SK-N-SH treated with all-trans-retinoic acid at 6 μM for 48 hours (cell line): ENCODE results near the gene CABP1.

Experiments
- ATAC-seq: fragments of 200-7000 bp; cut with Tn5 transposase; 3 replicates; pipeline ENCODE4 v1.9.1; 2020; ENCODE audit warnings: mild to moderate bottlenecking, moderate library complexity
- BACH2 ChIP-seq: fragments of 250-450 bp; sonication (Bioruptor Pico); IDR thresholded peaks from 2 replicates; pipeline ENCODE4 v1.9.0; 2021; ENCODE audit warnings: mild to moderate bottlenecking, borderline replicate concordance
- CREB5 ChIP-seq: fragments of 250-450 bp; sonication (Bioruptor Pico); IDR thresholded peaks from 2 replicates; pipeline ENCODE4 v1.5.1; 2020; ENCODE audit warnings: low read depth, mild to moderate bottlenecking, moderate library complexity
- CSDC2 ChIP-seq: fragments of 250-450 bp; sonication (Bioruptor Pico); IDR thresholded peaks from 2 replicates; pipeline ENCODE4 v1.5.0; 2020; ENCODE audit warnings: mild to moderate bottlenecking, moderate library complexity
- ESRRG ChIP-seq: fragments of 250-450 bp; sonication (Bioruptor Pico); IDR thresholded peaks from 2 replicates; pipeline ENCODE4 v1.6.1; 2021; ENCODE audit warnings: mild to moderate bottlenecking
- GLIS3 ChIP-seq: fragments of 250-450 bp; sonication (Bioruptor Pico); IDR thresholded peaks from 2 replicates; pipeline ENCODE4 v1.5.0; 2020; ENCODE audit warnings: mild to moderate bottlenecking, moderate library complexity
- ISL1 ChIP-seq: fragments of 250-450 bp; sonication (Bioruptor Pico); IDR thresholded peaks from 2 replicates; pipeline ENCODE4 v2.1.2; 2022; ENCODE audit warnings: mild to moderate bottlenecking, moderate library complexity
- OSR1 ChIP-seq: fragments of 250-450 bp; sonication (Bioruptor Pico); IDR thresholded peaks from 2 replicates; pipeline ENCODE4 v1.8.0; 2022; ENCODE audit warnings: moderate library complexity, mild to moderate bottlenecking, inconsistent platforms
- PATZ1 ChIP-seq: fragments of 250-450 bp; sonication (Bioruptor Pico); IDR thresholded peaks from 2 replicates; pipeline ENCODE4 v1.8.0; 2020; ENCODE audit warnings: mild to moderate bottlenecking, moderate library complexity, borderline replicate concordance
- PPARA ChIP-seq: fragments of 250-450 bp; sonication (Bioruptor Pico); IDR thresholded peaks from 2 replicates; pipeline ENCODE4 v1.5.0; 2020; ENCODE audit warnings: mild to moderate bottlenecking, borderline replicate concordance
- SNAI2 ChIP-seq: fragments of 250-450 bp; sonication (Bioruptor Pico); IDR thresholded peaks from 2 replicates; pipeline ENCODE4 v1.5.0; 2020; ENCODE audit warnings: mild to moderate bottlenecking, moderate library complexity
- TOX ChIP-seq: fragments of 250-450 bp; sonication (Bioruptor Pico); IDR thresholded peaks from 2 replicates; pipeline ENCODE4 v1.8.0; 2021; ENCODE audit warnings: mild to moderate bottlenecking, moderate library complexity, borderline replicate concordance
- ZC3H10 ChIP-seq: fragments of 250-450 bp; sonication (Bioruptor Pico); IDR thresholded peaks from 2 replicates; pipeline ENCODE4 v1.5.1; 2021; ENCODE audit warnings: mild to moderate bottlenecking, moderate library complexity
- ZFP30 ChIP-seq: fragments of 450-650 bp; formaldehyde crosslinking; IDR thresholded peaks from 2 replicates; pipeline ENCODE4 v1.5.0; 2022; ENCODE audit warnings: mild to moderate bottlenecking, moderate library complexity
- ZNF565 ChIP-seq: fragments of 450-650 bp; formaldehyde crosslinking; conservative IDR thresholded peaks from 2 replicates; pipeline ENCODE4 v1.5.0; 2020; ENCODE audit warnings: low read depth, mild to moderate bottlenecking, moderate library complexity
- ZNF70 ChIP-seq: fragments of 450-650 bp; formaldehyde crosslinking; IDR thresholded peaks from 2 replicates; pipeline ENCODE4 v1.5.0; 2020; ENCODE audit warnings: mild to moderate bottlenecking, moderate library complexity
- ZNF8 ChIP-seq: fragments of 450-650 bp; formaldehyde crosslinking; IDR thresholded peaks from 2 replicates; pipeline ENCODE4 v1.5.0; 2020; ENCODE audit warnings: mild to moderate bottlenecking, moderate library complexity
- TF ChIP-seq, protein P1 (sequence below): fragments of 250-450 bp; sonication (Bioruptor Pico); IDR thresholded peaks from 2 replicates; pipeline ENCODE4 v1.8.0; 2021; ENCODE audit warnings: low read depth, mild to moderate bottlenecking, moderate library complexity, borderline replicate concordance
- TF ChIP-seq, protein P2 (sequence below): fragments of 250-450 bp; sonication (Bioruptor Pico); IDR thresholded peaks from 2 replicates; pipeline ENCODE4 v1.5.0; 2020; ENCODE audit warnings: mild to moderate bottlenecking, moderate library complexity
- TF ChIP-seq, protein P3 (sequence below): fragments of 250-450 bp; sonication (Bioruptor Pico); IDR thresholded peaks from 2 replicates; pipeline ENCODE4 v1.5.1; 2021; ENCODE audit warnings: mild to moderate bottlenecking, moderate library complexity

The CABP1 gene

DNA sequence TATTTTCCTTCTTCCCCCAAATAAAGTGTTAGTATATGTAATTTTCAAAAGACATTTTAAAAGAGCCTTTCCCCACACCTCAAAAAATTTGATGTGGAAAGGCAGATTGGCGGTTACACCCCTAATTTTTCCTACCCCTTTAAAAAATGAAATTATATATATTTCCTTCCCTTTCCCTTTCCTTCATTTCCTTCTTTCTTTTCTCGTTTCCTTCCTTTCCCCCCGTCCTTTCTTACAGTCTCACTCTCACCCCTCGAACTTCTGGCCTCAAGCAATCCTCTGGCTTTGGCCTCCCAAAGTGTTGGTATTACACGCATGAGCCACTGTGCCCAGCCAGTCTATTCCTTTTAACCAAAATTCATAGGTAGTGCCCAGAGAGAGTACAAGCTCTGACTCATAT, 65.6 kb downstream of the CABP1 start:
- no peak for ATAC-seq
- TF ChIP-seq, protein P1, sequence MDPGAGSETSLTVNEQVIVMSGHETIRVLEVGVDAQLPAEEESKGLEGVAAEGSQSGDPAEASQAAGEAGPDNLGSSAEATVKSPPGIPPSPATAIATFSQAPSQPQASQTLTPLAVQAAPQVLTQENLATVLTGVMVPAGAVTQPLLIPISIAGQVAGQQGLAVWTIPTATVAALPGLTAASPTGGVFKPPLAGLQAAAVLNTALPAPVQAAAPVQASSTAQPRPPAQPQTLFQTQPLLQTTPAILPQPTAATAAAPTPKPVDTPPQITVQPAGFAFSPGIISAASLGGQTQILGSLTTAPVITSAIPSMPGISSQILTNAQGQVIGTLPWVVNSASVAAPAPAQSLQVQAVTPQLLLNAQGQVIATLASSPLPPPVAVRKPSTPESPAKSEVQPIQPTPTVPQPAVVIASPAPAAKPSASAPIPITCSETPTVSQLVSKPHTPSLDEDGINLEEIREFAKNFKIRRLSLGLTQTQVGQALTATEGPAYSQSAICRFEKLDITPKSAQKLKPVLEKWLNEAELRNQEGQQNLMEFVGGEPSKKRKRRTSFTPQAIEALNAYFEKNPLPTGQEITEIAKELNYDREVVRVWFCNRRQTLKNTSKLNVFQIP (CRISPR knock-in tag) = no peak
- TF ChIP-seq ISL1 (CRISPR knock-in tag) = no peak
- TF ChIP-seq SNAI2 (CRISPR knock-in tag) = no peak
- TF ChIP-seq GLIS3 (CRISPR knock-in tag) = no peak
- no peak for TF ChIP-seq PATZ1
- no peak for TF ChIP-seq ZNF565 (CRISPR knock-in tag)
- no peak for TF ChIP-seq CREB5
- TF ChIP-seq ZNF8 = no peak
- TF ChIP-seq ZFP30 = no peak
- no peak for TF ChIP-seq PPARA (CRISPR knock-in tag)
- no peak for TF ChIP-seq ZNF70 (CRISPR knock-in tag)
- no peak for TF ChIP-seq ZC3H10 (CRISPR knock-in tag)
- TF ChIP-seq, protein P2, sequence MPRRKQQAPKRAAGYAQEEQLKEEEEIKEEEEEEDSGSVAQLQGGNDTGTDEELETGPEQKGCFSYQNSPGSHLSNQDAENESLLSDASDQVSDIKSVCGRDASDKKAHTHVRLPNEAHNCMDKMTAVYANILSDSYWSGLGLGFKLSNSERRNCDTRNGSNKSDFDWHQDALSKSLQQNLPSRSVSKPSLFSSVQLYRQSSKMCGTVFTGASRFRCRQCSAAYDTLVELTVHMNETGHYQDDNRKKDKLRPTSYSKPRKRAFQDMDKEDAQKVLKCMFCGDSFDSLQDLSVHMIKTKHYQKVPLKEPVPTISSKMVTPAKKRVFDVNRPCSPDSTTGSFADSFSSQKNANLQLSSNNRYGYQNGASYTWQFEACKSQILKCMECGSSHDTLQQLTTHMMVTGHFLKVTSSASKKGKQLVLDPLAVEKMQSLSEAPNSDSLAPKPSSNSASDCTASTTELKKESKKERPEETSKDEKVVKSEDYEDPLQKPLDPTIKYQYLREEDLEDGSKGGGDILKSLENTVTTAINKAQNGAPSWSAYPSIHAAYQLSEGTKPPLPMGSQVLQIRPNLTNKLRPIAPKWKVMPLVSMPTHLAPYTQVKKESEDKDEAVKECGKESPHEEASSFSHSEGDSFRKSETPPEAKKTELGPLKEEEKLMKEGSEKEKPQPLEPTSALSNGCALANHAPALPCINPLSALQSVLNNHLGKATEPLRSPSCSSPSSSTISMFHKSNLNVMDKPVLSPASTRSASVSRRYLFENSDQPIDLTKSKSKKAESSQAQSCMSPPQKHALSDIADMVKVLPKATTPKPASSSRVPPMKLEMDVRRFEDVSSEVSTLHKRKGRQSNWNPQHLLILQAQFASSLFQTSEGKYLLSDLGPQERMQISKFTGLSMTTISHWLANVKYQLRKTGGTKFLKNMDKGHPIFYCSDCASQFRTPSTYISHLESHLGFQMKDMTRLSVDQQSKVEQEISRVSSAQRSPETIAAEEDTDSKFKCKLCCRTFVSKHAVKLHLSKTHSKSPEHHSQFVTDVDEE = no peak
- TF ChIP-seq ESRRG (CRISPR knock-in tag) = no peak
- TF ChIP-seq, protein P3, sequence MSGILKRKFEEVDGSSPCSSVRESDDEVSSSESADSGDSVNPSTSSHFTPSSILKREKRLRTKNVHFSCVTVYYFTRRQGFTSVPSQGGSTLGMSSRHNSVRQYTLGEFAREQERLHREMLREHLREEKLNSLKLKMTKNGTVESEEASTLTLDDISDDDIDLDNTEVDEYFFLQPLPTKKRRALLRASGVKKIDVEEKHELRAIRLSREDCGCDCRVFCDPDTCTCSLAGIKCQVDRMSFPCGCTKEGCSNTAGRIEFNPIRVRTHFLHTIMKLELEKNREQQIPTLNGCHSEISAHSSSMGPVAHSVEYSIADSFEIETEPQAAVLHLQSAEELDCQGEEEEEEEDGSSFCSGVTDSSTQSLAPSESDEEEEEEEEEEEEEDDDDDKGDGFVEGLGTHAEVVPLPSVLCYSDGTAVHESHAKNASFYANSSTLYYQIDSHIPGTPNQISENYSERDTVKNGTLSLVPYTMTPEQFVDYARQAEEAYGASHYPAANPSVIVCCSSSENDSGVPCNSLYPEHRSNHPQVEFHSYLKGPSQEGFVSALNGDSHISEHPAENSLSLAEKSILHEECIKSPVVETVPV = no peak
- TF ChIP-seq TOX (CRISPR knock-in tag) = no peak
- no peak for TF ChIP-seq OSR1 (CRISPR knock-in tag)

DNA sequence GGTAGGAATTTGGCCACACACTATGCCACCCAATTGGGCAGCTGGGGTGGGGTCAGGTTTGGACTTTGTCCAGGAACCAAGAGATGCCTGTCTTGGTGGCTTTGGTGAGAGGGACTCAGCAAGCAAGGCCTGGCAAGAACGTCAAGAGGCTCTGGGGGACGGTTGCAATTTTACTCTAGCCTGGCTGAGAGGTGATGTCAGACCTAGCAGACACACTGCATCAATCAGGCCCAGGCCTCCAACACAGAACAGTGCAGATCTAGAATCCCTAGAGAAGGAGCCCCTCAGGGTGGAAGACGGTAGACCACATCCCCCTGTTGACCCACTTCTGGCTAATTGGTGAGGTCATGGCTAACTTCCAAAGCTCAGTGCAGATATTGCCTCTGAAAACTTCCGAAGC, 68.2 kb downstream of the CABP1 start:
- TF ChIP-seq PATZ1 (no peak), GLIS3 (CRISPR knock-in tag) (no peak), BACH2 (no peak)
- no peak for ATAC-seq

GRCh38 chr12:120710031-120710804, 69.8 kb downstream of the CABP1 start, which contains the start of gene UNC119B:
TSS of gene UNC119B (plus strand) at chr12:120710458. CDS start at chr12:120710475, 17 bp downstream.
- TF ChIP-seq CSDC2 (CRISPR knock-in tag) (no peak), TOX (CRISPR knock-in tag) (no peak)
- ATAC-seq = peak; percentile 85
